Measurements from ENCODE around the gene ZSCAN21. TPM values are rescaled to one million over a fixed set of nuclear protein-coding genes. Genes with fewer than 3 reads are reported as not detected.

Gene ZSCAN21
- total RNA-seq, 1 donor from 2014 or later, result 9.4 TPM

DNA sequence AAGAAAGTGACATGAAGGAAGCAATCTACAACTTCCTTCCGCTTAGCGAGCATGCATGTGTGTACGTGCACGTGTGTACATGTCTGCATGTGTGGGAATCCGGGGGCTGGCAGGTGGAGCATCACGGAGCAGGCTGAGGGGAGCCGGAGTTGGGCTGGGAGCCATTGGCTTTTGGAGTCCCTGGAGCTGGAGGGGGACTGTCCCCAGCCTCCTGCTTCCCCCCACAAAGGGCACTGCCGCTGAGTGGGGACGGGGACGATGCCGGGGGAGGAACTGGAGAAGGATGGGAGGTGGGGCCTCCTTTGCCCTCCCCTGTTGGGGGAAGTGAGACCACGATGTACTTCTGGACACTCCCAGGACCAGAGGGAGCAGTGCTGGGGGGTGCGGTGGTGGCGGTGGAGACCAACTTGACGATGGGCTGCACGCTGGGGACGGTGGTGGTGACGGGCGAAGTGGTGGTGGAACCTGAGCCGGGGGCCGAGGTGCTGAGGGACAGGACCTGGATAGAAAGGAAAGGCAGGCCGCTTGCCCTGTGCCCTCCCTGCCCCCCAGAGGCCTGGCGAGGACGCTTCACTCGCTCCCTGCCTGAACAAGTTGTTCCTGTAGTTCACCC lies 57.7 kb downstream of the ZSCAN21 start:
- intact Hi-C loops (cut with DNase I), result no loop called here
- no peak for ATAC-seq
- no peak for DNase-seq (ENCODE audit: missing footprints)

- intact Hi-C loops (cut with DNase I), result no loop called here
- no peak for ATAC-seq
- no peak for DNase-seq (ENCODE audit: missing footprints)
These were observed 58.3 kb downstream of the ZSCAN21 start for GRCh38 chr7:100107890-100108289.

DNA sequence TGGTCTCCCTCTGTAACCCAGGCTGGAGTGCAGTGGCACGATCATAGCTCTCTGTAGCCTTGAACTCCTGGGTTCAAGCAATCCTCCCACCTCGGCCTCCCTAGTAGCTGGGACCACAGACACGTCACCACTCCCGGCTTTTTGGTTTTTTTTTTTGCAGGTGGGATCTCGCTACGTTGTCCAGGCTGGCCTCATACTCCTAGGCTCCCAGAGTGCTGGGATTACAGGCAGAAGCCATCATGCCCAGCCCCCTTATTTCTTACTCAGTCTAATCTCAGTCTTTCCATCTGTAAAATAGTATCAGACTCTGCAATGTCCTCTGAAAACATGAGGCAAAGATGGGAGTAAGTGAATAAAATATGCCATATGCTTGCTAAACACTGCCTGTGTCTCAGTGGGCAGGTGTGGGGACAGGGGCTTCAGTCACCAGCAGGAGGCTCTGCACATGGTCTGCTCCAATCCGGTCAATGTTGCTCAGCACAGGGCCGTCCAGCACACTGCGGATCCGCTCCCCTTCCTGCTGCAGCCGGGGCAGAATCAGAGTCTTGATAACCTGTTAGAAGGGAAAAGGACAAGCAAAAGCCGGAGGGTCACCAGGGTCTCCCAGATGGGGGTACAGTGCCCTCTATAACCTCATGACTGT lies 60.1 kb downstream of the ZSCAN21 start:
- intact Hi-C loops (cut with DNase I), result no loop called here
- ATAC-seq (no peak), DNase-seq (ENCODE audit: missing footprints) (no peak)

DNA sequence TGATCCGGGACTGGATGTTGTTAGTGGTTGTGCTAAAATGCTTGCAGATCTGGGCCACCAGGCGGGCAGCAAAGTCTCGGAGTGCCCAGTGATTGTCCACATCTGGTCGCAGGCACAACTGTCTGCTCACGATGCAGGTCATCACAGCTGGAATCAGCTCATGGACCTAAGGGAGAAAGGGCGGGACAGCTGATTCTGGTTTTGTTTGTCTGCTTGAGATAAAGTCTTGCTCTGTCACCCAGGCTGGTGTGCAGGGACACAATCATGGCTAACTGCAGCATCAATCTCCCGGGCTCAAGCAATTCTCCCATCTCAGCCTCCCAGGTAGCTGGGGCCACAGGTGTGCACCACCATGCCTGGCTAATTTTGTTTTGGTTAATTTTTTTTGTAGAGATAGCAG lies 61.6 kb downstream of the ZSCAN21 start:
- ATAC-seq (no peak), DNase-seq (ENCODE audit: missing footprints) (no peak)

DNA sequence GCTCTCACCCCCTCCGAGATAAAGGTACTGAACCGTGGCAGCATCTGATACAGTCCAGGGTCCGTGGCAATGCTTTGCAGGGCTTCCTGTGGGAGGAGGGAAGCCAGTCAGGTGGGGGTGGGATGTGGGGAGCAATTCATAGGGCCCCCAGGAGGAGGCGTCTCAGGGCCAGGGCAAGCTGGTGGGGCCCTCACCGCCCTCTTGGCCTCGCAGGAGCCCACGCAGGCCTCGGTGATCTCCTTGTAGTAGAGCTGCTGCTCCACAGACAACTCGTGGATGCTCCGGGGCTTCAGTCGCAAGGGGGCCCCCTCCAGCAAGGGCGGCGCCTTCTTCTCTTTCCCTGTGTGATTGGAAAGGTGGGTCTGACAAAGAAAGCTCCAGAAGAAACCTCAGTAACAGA lies 62.3 kb downstream of the ZSCAN21 start:
- ATAC-seq, result no peak
- intact Hi-C loops (cut with DNase I), result no loop called here

More for the DNA sequence above, 61.6 kb downstream of the ZSCAN21 start:
- intact Hi-C loops (cut with DNase I), result no loop called here

More for the DNA sequence above, 62.3 kb downstream of the ZSCAN21 start:
- no peak for DNase-seq (ENCODE audit: missing footprints)

Small RNA genes lying within 50 kb of the gene (microRNA-seq; reads per million reads assigned to microRNA genes)
- gene MIR106B (1,279 reads per million, percentile 85 among the genes with 10 or more reads in this experiment), gene MIR25 (300 reads per million, percentile 67 among the genes with 10 or more reads in this experiment), gene MIR93 (2,625 reads per million, percentile 88 among the genes with 10 or more reads in this experiment)

Other genes starting within 250 kb of the ZSCAN21 start
- not detected for gene CYP3A43, start 221.8 kb upstream of the ZSCAN21 start, total RNA-seq
- not detected for gene OR2AE1, start 172.7 kb upstream of the ZSCAN21 start, total RNA-seq
- gene TRIM4, start 130.2 kb upstream of the ZSCAN21 start, total RNA-seq, result 6.2 TPM
- gene GJC3, start 120.2 kb upstream of the ZSCAN21 start, total RNA-seq, result 0.30 TPM
- 94.1 TPM for gene AZGP1, start 73.7 kb upstream of the ZSCAN21 start, total RNA-seq
- 36.1 TPM for gene ZKSCAN1, start 34.2 kb upstream of the ZSCAN21 start, total RNA-seq
- gene ZNF3, start 31.9 kb downstream of the ZSCAN21 start, total RNA-seq, result 14.6 TPM
- 117 TPM for gene COPS6, start 39.2 kb downstream of the ZSCAN21 start, total RNA-seq
- 25.4 TPM for gene MCM7, start 51.6 kb downstream of the ZSCAN21 start, total RNA-seq
- gene AP4M1, start 51.9 kb downstream of the ZSCAN21 start, total RNA-seq, result 10.1 TPM
- 29.3 TPM for gene TAF6, start 69.6 kb downstream of the ZSCAN21 start, total RNA-seq
- 10.6 TPM for gene CNPY4, start 69.9 kb downstream of the ZSCAN21 start, total RNA-seq
- 2.1 TPM for gene MBLAC1, start 77.2 kb downstream of the ZSCAN21 start, total RNA-seq
- gene LAMTOR4, start 99.1 kb downstream of the ZSCAN21 start, total RNA-seq, result 99.4 TPM
- gene TRAPPC14, start 108.9 kb downstream of the ZSCAN21 start, total RNA-seq, result 7.1 TPM
- 3.1 TPM for gene GAL3ST4, start 118.8 kb downstream of the ZSCAN21 start, total RNA-seq
- gene GPC2, start 127.6 kb downstream of the ZSCAN21 start, total RNA-seq, result 0.32 TPM
- 0.51 TPM for gene STAG3, start 128.1 kb downstream of the ZSCAN21 start, total RNA-seq
- gene PVRIG, start 170.2 kb downstream of the ZSCAN21 start, total RNA-seq, result not detected